ENCODE measurements around the gene EIF2S2. TPM values are rescaled to one million over a fixed set of nuclear protein-coding genes. Genes with fewer than 3 reads are reported as not detected.

EIF2S2 gene
- total RNA-seq, 2 donors from 2014 or later, result 158 to 165 TPM

- H3K4me3 Mint-ChIP-seq, result no peak overlapping the region
- no peak overlapping the region for H3K27ac Mint-ChIP-seq
- no peak for ATAC-seq (replicated peaks in 1 of 2)
Measured at GRCh38 chr20:34078540-34078939, 33.5 kb downstream of the EIF2S2 start.

GRCh38 chr20:34076952-34077351 lies 35.1 kb downstream of the EIF2S2 start:
- peaks cover 0 to 8% of the 10 kb centered on the region in 2 donors for H3K36me3 Mint-ChIP-seq (ENCODE audit: insufficient read depth in 2 of 2)
- H3K27me3 Mint-ChIP-seq (ENCODE audit: low read depth), result no peaks in the 10 kb centered on the region
- H3K4me3 Mint-ChIP-seq, result no peak overlapping the region
- no peak for DNase-seq
- no peaks in the 10 kb centered on the region for H3K9me3 Mint-ChIP-seq
- H3K27ac Mint-ChIP-seq, result no peak overlapping the region
- H3K4me1 Mint-ChIP-seq (ENCODE audit: low read depth), result peaks cover 12% of the 10 kb centered on the region
- no peak for ATAC-seq (replicated peaks in 1 of 2)

More at GRCh38 chr20:34078540-34078939, 33.5 kb downstream of the EIF2S2 start:
- H3K27me3 Mint-ChIP-seq (ENCODE audit: low read depth), result no peaks in the 10 kb centered on the region
- no peaks in the 10 kb centered on the region for H3K9me3 Mint-ChIP-seq
- H3K4me1 Mint-ChIP-seq (ENCODE audit: low read depth), result peaks cover 8% of the 10 kb centered on the region
- peaks cover 0 to 6% of the 10 kb centered on the region in 2 donors for H3K36me3 Mint-ChIP-seq (ENCODE audit: insufficient read depth in 2 of 2)
- no peak for DNase-seq

DNA sequence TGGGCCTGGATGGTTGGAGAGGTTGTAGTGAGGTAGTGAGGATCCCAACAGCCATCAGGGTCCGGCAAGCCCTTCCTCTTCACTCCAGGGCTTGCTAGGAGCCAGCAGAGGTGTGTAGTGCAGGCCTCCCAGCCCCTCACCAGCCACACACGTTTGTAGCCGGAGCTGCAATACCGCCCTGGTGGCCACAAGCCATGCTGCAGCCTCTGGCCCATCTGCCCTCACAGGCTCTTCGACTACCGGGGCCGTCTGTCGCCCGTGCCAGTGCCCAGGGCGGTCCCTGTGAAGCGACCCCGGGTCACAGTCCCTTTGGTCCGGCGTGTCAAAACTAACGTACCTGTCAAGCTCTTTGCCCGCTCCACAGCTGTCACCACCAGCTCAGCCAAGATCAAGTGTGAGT lies 36.4 kb downstream of the EIF2S2 start:
- Mint-ChIP-seq H3K27ac (no peak overlapping the region), H3K4me1 (ENCODE audit: low read depth) (peaks cover 16% of the 10 kb centered on the region), H3K27me3 (ENCODE audit: low read depth) (no peaks in the 10 kb centered on the region), H3K36me3 (ENCODE audit: insufficient read depth in 2 of 2) (peaks cover 0 to 4% of the 10 kb centered on the region in 2 donors), H3K9me3 (no peaks in the 10 kb centered on the region), H3K4me3 (no peak overlapping the region)
- no peak for DNase-seq
- no peak for ATAC-seq (replicated peaks in 1 of 2)

GRCh38 chr20:34074101-34074760 lies 37.8 kb downstream of the EIF2S2 start:
- Mint-ChIP-seq H3K36me3 (ENCODE audit: insufficient read depth in 2 of 2) (peaks cover 0 to 4% of the 10 kb centered on the region in 2 donors), H3K27ac (no peak overlapping the region), H3K4me3 (no peak overlapping the region), H3K9me3 (no peaks in the 10 kb centered on the region), H3K4me1 (ENCODE audit: low read depth) (peaks cover 20% of the 10 kb centered on the region), H3K27me3 (ENCODE audit: low read depth) (no peaks in the 10 kb centered on the region)
- DNase-seq (peak in 1 of 2 donors; percentile 33), ATAC-seq (replicated peaks in 1 of 2) (peak; percentile 70 to 80)

GRCh38 chr20:34072778-34073177 lies 39.3 kb downstream of the EIF2S2 start:
- H3K4me1 Mint-ChIP-seq (ENCODE audit: low read depth), result peaks cover 33% of the 10 kb centered on the region
- ATAC-seq (replicated peaks in 1 of 2) (no peak), DNase-seq (no peak)
- no peaks in the 10 kb centered on the region for H3K9me3 Mint-ChIP-seq
- H3K4me3 Mint-ChIP-seq, result no peak overlapping the region
- peaks cover 0 to 4% of the 10 kb centered on the region in 2 donors for H3K36me3 Mint-ChIP-seq (ENCODE audit: insufficient read depth in 2 of 2)
- H3K27me3 Mint-ChIP-seq (ENCODE audit: low read depth), result no peaks in the 10 kb centered on the region
- peak overlapping the region; percentile 23 for H3K27ac Mint-ChIP-seq

GRCh38 chr20:34072076-34072475 lies 40.0 kb downstream of the EIF2S2 start:
- Mint-ChIP-seq H3K4me1 (ENCODE audit: low read depth) (peaks cover 35% of the 10 kb centered on the region), H3K36me3 (ENCODE audit: insufficient read depth in 2 of 2) (peaks cover 0 to 4% of the 10 kb centered on the region in 2 donors), H3K27ac (no peak overlapping the region), H3K27me3 (ENCODE audit: low read depth) (no peaks in the 10 kb centered on the region), H3K9me3 (no peaks in the 10 kb centered on the region), H3K4me3 (no peak overlapping the region)
- DNase-seq (no peak), ATAC-seq (replicated peaks in 1 of 2) (no peak)

DNA sequence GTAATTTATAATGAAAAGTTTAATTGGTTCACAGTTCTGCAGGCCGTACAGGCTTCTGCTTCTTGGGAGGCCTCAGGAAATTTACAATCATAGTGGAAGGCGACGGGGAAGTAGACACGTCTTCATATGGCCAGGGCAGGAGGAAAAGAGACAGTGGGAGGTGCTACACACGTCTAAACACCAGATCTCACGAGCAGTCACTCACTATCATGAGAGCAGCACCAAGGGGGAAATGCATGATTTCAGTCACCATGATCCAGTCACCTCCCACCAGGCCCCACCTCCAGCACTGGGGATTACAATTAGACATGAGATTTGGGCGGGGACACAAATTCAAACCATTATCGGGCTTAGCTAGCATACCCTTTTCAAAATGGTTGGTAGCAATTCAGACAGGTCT lies 41.2 kb downstream of the EIF2S2 start:
- no peak for ATAC-seq (replicated peaks in 1 of 2)
- Mint-ChIP-seq H3K36me3 (ENCODE audit: insufficient read depth in 2 of 2) (peaks cover 0 to 4% of the 10 kb centered on the region in 2 donors), H3K9me3 (no peaks in the 10 kb centered on the region), H3K4me3 (no peak overlapping the region), H3K27ac (peak overlapping the region; percentile 14), H3K27me3 (ENCODE audit: low read depth) (no peaks in the 10 kb centered on the region), H3K4me1 (ENCODE audit: low read depth) (peaks cover 35% of the 10 kb centered on the region)
- no peak for DNase-seq

DNA sequence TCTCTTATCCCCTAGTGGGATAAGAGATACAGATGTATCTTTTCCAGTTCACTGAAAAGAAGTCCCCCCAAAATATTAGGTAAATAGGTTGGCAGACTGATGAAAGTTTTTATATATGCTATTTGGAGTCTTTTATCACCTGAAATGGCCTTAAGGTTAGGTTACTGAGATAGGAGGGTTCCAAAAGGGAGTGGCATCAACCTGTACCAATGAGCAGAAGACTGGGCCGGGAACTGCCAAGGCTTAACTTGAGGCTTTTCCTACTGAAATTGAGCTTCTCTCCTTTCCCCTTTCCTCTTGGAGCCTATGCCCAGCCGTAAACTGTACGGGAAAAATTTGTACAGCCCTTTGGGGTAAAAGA lies 42.0 kb downstream of the EIF2S2 start:
- H3K27ac Mint-ChIP-seq, result peak overlapping the region; percentile 35
- H3K9me3 Mint-ChIP-seq, result no peaks in the 10 kb centered on the region
- no peaks in the 10 kb centered on the region for H3K27me3 Mint-ChIP-seq (ENCODE audit: low read depth)
- ATAC-seq (replicated peaks in 1 of 2), result no peak
- no peak overlapping the region for H3K4me3 Mint-ChIP-seq
- peaks cover 0 to 2% of the 10 kb centered on the region in 2 donors for H3K36me3 Mint-ChIP-seq (ENCODE audit: insufficient read depth in 2 of 2)
- no peak for DNase-seq
- peaks cover 35% of the 10 kb centered on the region for H3K4me1 Mint-ChIP-seq (ENCODE audit: low read depth)

GRCh38 chr20:34069341-34070078 lies 42.5 kb downstream of the EIF2S2 start:
- Mint-ChIP-seq H3K4me1 (ENCODE audit: low read depth) (peaks cover 35% of the 10 kb centered on the region), H3K27me3 (ENCODE audit: low read depth) (no peaks in the 10 kb centered on the region), H3K27ac (peak overlapping the region; percentile 35), H3K36me3 (ENCODE audit: insufficient read depth in 2 of 2) (peaks cover 0 to 2% of the 10 kb centered on the region in 2 donors), H3K4me3 (no peak overlapping the region), H3K9me3 (no peaks in the 10 kb centered on the region)
- peak; percentile 80 for ATAC-seq (replicated peaks in 1 of 2)
- DNase-seq, result peak; percentile 48 to 49

DNA sequence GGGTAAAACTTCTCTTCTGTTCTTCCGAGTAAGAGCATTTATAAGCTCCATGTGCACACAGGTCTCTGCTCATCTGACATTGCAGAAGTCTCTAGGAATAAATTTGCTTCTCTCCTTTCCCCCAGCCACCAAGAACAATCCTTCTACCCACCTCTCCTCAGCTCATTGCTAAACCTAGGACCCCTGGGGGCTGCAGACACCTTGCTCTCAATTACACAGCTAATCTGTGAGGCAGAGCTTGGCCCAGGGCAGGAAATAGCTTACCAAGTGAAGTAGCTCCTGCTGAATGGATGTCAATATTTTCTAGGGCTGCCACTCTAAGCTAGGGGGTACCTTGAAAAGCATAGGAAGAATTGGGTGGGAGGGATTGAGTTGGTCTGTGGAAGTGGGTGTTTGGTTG lies 44.0 kb downstream of the EIF2S2 start:
- DNase-seq, result no peak
- Mint-ChIP-seq H3K4me1 (ENCODE audit: low read depth) (peaks cover 24% of the 10 kb centered on the region), H3K9me3 (no peaks in the 10 kb centered on the region), H3K36me3 (ENCODE audit: insufficient read depth in 2 of 2) (peaks cover 0 to 2% of the 10 kb centered on the region in 2 donors), H3K27ac (no peak overlapping the region), H3K27me3 (ENCODE audit: low read depth) (no peaks in the 10 kb centered on the region), H3K4me3 (no peak overlapping the region)
- ATAC-seq (replicated peaks in 1 of 2), result no peak

- H3K36me3 Mint-ChIP-seq (ENCODE audit: insufficient read depth in 2 of 2), result no peaks in the 10 kb centered on the region
- ATAC-seq (replicated peaks in 1 of 2) (no peak), DNase-seq (no peak)
- H3K4me3 Mint-ChIP-seq, result no peak overlapping the region
- H3K9me3 Mint-ChIP-seq, result no peaks in the 10 kb centered on the region
- no peak overlapping the region for H3K27ac Mint-ChIP-seq
- no peaks in the 10 kb centered on the region for H3K27me3 Mint-ChIP-seq (ENCODE audit: low read depth)
- peaks cover 38% of the 10 kb centered on the region for H3K4me1 Mint-ChIP-seq (ENCODE audit: low read depth)
Measured at GRCh38 chr20:34066476-34067090, 45.5 kb downstream of the EIF2S2 start.

DNA sequence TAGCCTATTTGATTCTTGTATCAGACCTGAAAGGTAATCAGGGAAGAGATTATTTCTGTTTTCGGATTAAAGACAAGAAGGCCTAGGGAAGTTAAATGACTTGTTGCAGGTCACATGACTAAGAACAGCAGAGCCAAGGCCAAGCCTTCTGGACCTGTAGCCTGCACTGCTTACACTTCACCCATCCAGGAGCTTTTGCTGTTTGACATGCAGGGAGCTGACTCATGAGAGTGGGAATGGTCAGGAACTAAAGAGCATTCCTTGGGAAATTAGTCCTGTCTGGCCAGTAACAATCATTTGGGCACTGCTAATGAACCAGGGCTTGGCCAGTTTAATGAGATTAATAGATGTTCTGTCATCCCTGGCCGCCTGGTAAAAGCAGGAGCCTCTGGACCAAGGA lies 46.8 kb downstream of the EIF2S2 start:
- Mint-ChIP-seq H3K4me3 (no peak overlapping the region), H3K27me3 (ENCODE audit: low read depth) (no peaks in the 10 kb centered on the region), H3K27ac (peak overlapping the region; percentile 82), H3K9me3 (no peaks in the 10 kb centered on the region), H3K36me3 (ENCODE audit: insufficient read depth in 2 of 2) (no peaks in the 10 kb centered on the region), H3K4me1 (ENCODE audit: low read depth) (peaks cover 42% of the 10 kb centered on the region)
- ATAC-seq (replicated peaks in 1 of 2), result no peak
- DNase-seq, result no peak

DNA sequence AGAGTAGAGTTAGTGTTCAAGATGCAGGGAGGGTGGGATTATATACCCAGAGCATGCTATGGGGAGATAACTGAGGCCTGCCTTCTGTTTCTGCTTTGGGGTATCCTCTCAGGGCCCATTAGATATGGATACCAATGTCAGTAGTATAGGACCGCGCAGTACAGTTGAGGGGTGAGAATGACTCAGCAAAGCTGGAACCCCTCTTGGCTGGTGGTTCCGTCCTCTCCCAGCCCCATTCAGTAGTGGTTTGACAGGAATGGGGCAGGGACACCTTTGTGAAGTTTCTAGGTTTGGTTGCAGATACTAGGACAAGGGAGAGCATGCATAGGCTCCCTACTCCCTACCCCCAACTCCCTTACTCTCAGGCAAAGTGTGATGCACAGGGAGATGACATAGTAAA lies 47.8 kb downstream of the EIF2S2 start:
- Mint-ChIP-seq H3K4me3 (no peak overlapping the region), H3K9me3 (no peaks in the 10 kb centered on the region), H3K36me3 (ENCODE audit: insufficient read depth in 2 of 2) (no peaks in the 10 kb centered on the region), H3K27me3 (ENCODE audit: low read depth) (no peaks in the 10 kb centered on the region), H3K27ac (no peak overlapping the region), H3K4me1 (ENCODE audit: low read depth) (peaks cover 40% of the 10 kb centered on the region)
- ATAC-seq (replicated peaks in 1 of 2) (no peak), DNase-seq (no peak)

Measured in activated T-cell treated with anti-CD3 and anti-CD28 coated beads, Interleukin-2, amount 50 U/mL, for 72 hours (primary cell).